GM18907 (cell line): ENCODE measurements around the gene MMP13.
"Not testable (repeated sequence)": the region's sequence is repeated elsewhere in the genome, so short reads cannot be mapped to it uniquely, and the experiment has no call there.

Experiments
- ATAC-seq: cut with Tn5 transposase; IDR thresholded peaks from one replicate; pipeline ENCODE4 v1.9.1; 2021; ENCODE audit warnings: mild to moderate bottlenecking, moderate library complexity; ENCODE audit not compliant: unreplicated experiment

MMP13 gene

GRCh38 chr11:102903895-102904294, 51.6 kb downstream of the MMP13 start:
- ATAC-seq = not testable (repeated sequence)

- ATAC-seq = no peak
Observed at GRCh38 chr11:102900346-102900745, 55.2 kb downstream of the MMP13 start.
